Hematopoietic multipotent progenitor cell treated with erythropoietin and hydrocortisone succinate and interleukin-3 and kit ligand, for 8 days (in vitro differentiated cells): ENCODE measurements around the gene NELL1.
A peak's percentile ranks its signal among the peaks of the same experiment; 100 is the strongest.
"Not testable (repeated sequence)": the region's sequence is repeated elsewhere in the genome, so short reads cannot be mapped to it uniquely, and the experiment has no call there.

Experiments used
- DNase-seq: peaks from one replicate; pipeline ENCODE4 v3.0.0-alpha.2; 2015

Gene NELL1

DNA sequence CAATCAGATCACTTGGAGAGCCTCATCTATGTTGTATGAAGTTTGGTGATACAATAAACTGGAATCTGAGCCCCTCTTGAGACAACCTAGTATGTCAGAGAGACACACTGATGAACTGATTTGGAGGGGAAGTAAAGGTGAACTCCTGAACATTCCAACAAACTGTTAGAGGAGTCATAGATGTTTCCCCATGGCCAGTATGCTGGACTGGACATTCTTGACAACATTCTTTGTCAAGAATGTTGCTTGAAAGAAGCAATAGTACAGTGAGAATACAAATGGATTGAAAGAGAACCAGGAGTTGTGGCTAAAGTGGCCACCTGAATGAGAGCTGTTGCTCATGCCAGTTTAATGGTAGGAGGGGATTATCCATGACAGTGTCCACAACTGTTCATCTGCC is 588.1 kb downstream of the NELL1 start:
- no peak for DNase-seq

DNA sequence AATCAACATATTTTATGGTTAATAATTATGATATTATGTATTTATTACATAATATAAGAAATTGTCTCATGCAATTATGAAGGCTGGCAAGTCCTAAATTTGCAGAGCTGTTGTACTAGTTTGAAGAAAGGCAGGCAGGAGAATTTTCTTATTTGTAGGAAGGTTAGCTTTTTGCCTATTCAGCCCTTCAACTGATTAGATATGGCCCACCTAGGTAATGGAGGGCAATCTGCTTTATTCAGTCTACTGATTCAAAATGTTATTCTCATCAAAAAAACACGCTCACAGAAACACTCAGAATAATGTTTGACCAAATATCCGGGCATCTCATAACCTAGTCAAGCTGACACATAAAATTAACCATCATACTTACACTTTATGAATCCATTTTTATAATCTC is 589.0 kb downstream of the NELL1 start:
- DNase-seq, result no peak

DNA sequence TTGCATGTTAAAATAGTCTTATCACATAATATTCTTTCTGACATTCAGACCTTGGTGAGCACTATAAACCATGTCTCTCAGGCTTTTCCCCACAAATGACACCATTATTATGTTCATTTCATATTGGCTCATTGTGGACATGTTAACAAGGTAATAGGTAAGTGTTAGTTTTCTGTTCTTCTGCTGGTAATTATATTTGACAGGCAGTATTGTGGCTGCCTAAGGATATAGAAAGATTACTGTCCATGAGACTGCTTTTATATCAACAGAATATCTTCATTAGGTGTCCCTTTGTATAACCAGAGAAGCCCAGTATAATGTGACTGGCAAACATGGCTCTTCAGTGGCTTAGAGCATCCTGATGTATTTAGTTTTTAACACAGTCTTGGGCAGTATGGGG is 590.7 kb downstream of the NELL1 start:
- DNase-seq, result no peak

DNA sequence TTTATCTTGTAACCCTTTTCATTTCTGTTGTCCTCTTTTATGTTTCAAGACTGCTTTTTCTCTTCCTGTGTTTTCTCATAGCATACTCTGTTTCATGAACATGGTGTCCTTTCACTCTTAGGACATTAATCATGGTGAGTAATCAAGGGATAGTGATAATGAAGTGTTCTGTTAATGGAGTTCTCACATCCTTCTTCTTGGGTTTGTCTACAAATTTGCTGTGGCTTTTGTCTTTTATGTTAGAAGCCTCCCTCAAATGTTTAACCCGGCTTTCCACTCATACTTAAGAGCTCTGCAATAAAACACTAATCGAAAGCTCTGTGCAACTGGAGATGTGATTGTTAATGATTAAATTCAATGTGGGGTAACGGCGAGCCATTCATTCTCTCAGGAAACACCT is 593.6 kb downstream of the NELL1 start:
- no peak for DNase-seq

DNA sequence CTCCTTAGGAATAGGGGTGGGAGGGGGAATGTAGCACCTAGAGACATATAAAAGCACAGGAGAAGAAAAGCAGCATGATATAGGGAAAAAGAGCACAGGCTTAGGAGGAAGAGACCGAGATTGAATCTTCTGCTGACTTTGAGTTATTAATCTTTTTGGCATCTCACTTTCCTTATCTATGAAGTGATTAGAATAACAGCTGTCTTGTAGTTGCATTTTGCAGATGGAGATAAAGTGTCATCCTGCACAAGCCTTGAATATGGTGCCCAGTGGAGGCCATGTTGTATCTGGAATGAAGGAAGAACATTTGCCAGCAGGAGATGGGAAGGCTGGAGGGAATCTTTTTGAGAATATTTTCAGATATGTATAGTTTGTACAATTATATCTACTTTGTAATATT is 594.7 kb downstream of the NELL1 start:
- DNase-seq, result no peak

DNA sequence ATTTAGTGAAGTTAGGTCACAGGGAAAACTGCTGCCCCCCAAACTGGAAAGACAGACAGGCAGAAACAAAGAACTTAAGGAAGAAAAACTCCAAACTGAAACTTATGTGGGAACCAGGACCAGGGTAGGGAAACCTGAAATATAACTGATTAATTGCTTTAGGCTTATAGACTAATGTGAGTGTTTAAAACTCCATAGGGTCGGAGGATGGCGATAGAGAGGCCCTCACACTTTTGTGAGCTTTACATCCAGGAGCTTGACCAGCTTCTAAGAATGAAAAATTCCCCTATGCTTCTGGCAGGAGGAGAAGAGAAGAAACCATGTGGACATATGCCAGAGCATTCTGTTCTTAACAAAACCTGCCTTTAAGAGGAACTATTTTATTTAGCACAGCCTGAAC is 598.6 kb downstream of the NELL1 start:
- no peak for DNase-seq

DNA sequence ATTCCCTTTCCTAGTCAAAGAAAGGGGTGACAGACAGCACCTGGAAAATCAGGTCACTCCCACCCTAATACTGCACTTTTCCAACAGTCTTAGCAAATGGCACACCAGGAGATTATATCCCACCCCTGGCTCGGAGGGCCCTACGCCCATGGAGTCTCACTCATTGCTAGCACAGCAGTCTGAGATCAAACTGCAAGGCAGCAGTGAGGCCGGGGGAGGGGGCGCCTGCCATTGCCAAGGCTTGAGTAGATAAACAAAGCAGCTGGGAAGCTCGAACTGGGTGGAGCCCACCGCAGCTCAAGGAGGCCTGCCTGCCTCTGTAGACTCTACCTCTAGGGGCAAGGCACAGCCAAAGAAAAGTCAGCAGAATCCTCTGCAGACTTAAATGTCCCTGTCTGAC is 602.8 kb downstream of the NELL1 start:
- DNase-seq, result not testable (repeated sequence)

DNA sequence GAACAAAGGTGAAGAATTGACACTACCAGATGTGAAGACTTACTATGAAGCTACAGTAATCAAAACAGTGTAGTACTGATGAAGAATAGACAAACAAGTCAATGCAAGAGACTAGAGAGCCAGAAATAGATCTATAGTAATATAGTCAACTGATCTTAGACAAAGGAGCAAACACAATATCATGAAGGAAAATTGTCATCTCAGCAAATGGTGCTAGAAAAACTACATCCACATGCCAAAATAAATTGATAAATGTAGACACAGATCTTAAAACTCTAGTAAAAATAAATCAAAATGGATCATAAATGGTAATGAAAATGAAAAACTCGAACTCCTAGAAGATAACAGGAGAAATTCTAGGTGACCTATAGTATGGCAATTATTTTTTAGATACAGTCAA is 609.5 kb downstream of the NELL1 start:
- no peak for DNase-seq

DNA sequence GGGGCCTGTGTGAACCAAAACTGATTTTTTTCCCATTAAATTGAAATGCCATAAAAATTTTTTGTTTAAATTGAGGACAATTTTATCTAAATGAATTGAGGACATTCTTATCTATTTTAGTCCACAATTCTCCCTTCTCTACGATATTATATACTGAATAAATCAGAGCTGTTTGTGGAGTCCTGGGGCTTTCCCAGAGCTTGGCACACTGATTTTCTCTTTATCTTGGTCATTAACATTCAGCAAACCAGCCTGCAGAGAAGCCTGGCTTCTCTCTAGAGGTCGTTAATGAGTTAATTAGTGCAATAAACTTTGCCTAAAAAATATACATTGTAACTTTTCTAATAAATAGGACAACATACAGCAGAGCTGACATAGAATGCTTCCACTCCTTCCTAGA is 615.7 kb downstream of the NELL1 start:
- no peak for DNase-seq

DNA sequence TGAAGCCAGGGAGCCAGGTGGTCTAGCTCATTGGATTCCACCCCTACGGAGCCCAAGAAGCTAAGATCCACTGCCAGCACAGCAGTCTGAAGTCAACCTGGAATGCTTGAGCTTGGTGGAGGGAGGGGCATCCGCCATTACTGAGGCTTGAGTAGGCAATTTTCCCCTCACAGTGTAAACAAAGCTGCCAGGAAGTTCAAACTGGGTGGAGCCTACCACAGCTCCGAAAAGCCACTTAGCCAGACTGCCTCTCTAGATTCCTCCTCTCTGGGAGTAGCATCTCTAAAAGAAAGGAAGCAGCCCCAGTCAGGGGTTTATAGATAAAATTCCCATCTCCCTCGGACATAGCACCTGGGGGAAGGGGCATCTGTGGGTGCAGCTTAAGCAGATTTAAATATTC is 620.3 kb downstream of the NELL1 start:
- DNase-seq, result no peak

DNA sequence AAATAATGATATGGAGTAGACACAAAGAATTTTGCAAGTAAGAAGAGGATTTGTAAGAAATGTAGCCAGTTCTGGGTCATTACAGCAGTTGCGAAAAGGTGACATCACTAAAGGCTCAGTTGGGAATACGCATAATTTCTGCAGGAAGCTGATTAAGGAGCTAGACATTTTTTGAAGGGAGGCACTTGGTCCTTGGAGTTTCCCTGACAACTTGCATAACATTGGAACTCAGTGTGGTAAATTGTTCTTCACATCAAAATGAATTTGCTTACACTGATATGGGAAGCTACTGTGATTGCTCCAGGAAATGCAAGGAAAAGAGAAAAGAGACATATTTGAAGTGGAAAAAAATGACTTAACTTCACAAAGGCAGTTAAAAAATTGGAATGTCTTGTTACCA is 626.1 kb downstream of the NELL1 start:
- DNase-seq, result no peak

DNA sequence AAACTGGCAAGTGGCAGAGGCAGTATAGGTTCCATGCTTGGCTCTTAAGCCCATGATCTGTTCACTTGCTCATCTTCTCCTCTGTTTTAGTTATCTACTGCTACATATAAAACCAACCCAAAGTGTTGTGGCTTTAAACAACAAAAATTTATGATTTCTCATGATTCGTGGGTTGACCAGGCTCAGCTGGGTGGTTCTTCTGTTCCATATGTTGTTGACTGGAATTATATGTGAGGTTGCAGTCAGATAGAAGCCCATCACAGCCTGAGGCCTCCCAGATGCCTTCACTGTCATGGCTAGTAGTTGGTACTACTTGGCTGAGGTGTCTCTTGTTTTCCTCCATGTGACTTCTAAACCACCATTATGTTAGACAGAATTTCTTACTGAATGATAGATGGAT is 632.6 kb downstream of the NELL1 start:
- DNase-seq, result no peak

DNA sequence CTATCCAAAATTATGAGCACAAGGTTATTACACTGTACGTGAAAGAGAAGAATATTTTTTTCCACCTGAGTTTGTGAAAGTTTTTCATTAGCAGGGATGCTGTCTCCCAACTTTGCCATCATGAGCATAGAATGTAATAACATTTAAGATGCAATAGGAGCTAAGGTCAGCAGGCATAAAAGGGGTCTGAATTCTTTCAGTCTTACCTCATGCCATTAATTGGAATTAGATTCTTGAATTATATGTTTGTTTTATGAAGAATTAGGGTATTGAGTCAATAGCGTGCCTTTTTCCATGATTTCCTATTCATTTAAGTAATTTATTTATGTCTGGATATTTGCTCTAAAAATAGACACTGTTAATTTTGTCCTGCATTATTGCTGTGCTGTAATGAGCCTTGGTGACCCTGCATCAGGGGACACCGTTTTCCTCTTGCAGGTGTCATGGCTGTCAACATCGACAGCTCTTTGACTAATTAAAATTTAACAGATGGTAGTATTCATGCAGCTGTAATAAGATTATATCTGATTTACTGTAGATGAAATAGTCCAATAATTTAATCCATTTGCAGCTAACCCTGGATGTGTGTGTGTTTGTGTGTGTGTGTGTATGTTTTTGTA is 637.5 kb downstream of the NELL1 start:
- DNase-seq, result no peak

DNA sequence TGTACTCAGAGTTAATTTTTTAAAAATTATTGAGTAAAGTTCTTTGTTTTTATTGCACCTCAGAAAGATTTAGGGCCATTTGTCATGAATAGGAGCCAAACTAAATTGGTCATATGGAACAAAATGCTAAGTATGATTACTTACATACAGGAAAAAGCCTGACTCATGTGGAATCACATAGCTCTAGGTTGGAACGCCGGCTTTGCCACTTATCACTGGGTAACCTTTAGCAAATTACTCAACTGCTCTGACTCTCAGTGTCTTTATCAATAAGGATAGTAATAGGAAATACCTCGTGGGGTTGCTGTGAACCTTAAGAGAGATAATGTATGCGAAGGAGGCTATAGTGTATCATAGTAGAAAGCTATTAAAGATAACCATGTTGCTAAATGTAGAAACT is 638.5 kb downstream of the NELL1 start:
- no peak for DNase-seq

DNA sequence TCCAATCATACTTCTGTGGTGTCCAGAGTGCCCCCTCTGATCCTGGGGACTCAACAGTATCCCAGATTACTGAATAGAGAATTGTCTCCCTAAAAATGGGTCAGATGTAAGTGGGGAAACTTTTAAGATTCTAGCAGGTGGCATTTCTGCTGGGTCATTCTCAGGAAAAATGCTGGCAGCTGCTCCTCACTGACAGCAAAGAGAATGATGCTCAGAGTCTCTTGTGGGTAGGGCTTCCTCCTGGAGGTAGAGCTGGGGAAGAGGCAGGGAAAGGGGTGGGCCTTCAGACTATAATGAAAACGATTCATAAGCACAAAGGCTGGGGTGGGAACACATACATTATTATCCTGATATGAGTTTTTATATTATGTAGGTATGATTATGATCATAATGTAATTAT is 647.2 kb downstream of the NELL1 start:
- no peak for DNase-seq

DNA sequence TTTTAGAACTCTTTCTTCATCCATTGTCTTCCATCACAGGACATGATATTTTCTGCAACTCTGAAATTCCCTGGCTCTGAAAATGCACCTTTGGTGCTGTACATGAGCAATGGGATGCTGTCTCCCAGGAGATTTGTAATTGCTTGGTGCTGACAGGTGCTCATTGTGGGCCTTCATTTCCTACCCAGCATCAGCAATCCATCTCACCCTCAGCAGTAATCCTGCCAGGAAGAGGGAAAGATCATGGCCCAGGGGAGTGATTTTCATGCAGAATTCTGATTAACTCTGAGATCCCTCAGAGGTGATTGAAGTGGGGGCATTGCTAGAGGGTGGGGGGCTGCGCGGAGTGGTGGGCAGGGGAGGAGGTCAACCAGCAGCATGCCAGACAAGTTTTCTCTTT is 651.7 kb downstream of the NELL1 start:
- no peak for DNase-seq

DNA sequence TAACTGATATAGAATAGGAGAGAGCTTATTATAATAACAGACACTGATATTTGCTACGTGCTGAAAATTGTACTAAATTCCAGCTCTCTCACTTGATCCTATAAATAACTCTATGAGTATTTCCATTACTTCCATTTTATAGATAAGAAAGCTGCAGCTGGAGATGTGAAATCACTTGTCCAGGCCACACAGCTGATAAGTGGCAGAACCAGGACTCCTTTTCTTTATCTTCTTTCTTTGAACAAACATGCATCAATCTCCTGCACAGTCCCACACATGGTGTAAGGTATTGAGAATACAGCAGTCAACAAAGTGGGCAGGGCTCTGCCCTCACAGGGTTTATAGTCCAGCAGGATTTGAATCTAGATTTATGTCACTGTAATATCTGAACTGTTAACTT is 652.1 kb downstream of the NELL1 start:
- no peak for DNase-seq

DNA sequence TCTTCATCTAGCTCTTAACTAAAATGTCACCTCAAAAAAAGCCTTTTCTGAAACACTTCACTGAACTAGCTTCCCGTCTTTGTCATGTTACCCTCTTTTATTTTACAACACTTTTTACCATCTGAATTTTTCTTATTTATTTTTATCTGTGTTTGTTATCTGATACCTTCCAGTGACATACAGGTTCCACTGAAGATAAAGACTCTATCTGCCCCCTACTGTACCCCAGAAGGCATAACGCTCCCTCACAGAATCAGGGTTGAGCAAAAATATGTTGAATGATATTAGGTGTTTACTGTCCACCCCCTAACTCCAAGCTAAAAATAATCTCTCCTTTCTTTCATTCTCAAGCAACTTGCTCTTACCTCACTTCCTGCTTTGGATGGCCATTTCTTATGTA is 654.2 kb downstream of the NELL1 start:
- no peak for DNase-seq

DNA sequence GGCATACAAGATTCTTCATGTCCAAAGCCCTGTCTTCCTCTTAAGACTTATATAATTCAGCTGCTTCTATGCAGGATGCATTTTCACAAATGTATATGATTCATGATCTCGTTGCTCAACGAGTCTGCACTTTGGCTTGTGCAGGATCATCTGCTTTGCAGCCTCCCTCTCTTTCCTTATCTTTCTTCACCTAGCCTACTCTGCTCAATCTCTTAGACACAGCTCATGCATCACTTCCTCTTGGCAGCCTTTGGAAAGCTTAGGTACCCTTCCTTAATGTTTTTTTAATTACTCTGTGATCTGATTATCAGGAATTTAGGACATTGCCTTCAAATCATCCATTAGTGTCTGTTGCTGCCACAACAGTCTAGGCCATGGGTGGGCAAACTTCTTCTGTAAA is 673.8 kb downstream of the NELL1 start:
- peak; percentile 1 for DNase-seq

DNA sequence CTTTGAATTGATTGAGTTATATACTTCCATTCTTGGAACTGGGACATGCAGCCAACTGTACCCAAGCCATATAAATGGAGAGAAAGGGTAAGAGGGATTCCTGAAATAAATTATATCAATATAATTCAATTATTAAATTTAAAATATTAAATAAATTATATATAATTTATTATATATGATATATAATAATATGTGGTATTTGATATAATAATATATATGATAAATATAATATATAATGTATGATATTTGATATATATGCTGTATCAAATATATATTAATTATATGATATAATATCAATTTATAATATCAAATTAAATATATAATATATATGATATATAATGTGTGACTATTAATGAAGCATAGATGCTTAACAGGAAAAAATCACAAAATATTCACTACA is 677.0 kb downstream of the NELL1 start:
- DNase-seq, result no peak

DNA sequence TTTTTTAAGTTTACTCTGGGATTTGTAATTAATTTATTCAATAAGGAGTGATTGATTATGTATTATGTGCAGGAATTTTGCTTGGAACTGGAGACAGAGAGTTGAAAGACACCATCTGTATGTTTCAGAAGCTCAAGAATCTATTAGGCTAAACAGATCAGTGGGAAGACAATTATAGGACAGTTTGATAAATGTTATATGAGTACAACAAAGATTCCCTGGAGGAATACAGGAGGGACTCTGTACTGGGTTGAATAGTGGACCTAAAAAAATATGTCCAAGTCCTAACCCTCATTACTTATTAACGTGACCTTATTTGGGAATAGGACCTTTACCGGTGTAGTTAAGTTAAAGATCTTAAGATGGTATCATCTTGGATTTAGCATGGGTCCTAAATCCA is 681.2 kb downstream of the NELL1 start:
- DNase-seq, result no peak

DNA sequence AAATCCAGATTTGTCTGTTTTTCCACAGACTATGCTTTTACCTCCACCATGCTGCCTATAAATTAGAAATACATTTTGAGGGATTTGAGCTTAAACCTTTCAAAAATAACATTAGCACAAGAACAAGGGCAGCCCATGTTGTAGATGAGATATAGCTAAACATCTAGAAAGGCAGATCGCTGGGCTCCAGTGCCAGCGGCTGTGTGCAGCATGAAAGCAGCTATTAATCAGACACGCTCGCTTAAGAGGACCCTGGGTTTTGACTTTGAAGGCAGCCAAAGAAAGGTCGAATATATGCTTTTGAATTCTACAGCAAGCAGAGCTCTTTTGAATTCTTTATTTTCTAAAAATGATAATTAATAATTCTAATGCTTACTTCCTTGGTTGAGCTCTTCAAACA is 684.0 kb downstream of the NELL1 start:
- DNase-seq, result no peak

DNA sequence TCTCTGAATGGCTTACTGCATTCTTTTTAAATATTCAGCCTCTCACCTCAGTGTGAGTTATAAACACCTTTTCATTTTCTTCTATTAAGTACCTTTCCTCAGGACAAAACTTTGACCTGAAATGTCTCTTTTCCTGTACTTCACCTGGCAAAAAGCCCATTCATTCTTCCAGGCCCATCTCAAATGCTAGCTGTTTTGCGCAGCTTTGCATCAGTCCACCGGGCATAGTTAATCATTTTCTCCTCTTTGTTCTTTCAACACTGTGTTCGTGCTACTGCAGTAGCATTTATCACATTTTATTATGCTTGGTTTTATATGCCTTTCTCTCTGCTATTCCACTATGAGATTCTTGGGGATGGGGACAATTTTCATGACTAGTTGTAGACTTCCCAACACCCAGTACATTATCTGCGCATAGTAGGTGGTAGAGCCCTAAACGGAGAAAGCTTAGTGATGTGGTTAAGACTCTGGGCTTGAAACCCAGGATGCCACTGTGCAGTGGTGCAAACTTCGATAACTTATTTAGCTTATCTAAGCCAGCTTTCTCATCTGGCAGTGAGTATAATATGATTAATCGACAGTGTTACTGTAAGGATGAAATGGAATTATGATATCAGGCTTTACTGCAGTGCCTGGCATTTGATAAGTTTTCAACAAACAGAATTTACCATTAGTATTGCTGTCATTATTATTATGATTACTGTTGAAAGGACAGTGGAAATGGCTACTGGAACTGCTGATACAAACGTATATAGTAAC is 695.7 kb downstream of the NELL1 start:
- peak; percentile 4 for DNase-seq

DNA sequence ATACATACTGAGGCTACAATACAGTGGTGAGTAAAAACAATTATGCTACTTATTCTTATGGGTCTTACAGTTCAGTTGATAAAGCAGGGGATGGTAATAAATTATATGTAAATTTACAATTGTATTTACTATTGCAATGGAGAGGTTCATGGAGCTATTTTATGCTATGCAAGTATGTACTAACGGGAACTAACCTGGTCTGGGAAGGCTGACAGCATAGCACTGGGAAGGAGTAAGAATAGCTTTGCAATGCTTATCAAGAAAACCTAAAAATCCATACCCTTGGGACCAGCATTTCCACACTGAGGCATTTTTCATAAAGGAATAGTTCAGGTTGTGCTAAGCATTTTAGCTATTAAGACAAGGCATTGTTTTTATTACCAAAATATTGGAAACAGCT is 700.6 kb downstream of the NELL1 start:
- DNase-seq, result no peak

DNA sequence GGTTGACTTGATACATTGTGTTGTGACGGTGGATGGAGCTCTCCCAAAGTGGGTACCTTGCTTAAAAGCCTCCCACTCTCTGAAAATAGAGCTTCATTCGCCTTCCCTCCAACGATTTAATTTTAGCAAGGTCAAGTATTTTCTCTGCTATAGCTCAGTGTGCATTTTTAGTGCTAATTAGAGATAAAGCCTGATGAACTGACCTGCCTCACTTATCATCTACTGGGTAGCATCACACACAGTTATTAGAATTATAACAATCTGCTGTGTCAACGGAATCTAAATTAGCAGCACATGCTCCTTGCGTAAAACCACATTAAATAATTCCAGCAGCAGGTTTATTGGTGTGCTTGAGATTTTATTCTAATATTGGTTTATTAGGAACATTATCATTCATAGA is 701.7 kb downstream of the NELL1 start:
- DNase-seq, result no peak
